Measurements from ENCODE around the gene TCAP.

DNA sequence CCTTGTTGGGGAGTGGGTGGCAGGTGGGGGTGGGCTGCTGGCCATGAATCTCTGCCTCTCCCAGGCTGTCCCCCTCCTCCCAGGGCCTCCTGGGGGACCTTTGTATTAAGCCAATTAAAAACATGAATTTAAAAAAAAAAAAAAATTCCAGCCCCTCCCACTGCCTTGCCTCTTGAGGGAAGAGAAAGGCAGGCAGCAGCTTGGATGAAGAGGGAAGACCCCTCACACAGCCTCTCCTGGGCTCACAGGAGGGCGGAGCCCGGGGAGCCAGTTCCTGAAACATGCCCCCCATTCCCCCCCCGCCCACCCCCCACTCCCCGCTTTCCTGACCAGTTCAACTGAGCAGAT lies 1.8 kb upstream of the TCAP start:
- TF ChIP-seq, protein P1, sequence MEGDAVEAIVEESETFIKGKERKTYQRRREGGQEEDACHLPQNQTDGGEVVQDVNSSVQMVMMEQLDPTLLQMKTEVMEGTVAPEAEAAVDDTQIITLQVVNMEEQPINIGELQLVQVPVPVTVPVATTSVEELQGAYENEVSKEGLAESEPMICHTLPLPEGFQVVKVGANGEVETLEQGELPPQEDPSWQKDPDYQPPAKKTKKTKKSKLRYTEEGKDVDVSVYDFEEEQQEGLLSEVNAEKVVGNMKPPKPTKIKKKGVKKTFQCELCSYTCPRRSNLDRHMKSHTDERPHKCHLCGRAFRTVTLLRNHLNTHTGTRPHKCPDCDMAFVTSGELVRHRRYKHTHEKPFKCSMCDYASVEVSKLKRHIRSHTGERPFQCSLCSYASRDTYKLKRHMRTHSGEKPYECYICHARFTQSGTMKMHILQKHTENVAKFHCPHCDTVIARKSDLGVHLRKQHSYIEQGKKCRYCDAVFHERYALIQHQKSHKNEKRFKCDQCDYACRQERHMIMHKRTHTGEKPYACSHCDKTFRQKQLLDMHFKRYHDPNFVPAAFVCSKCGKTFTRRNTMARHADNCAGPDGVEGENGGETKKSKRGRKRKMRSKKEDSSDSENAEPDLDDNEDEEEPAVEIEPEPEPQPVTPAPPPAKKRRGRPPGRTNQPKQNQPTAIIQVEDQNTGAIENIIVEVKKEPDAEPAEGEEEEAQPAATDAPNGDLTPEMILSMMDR (IDR thresholded peaks at IDR 0.05; ENCODE audit: poor library complexity, severe bottlenecking): no peak
- TF ChIP-seq POLR2AphosphoS5 (IDR thresholded peaks at IDR 0.05) (no peak), EZH2 (IDR thresholded peaks at IDR 0.05; ENCODE audit: borderline replicate concordance, insufficient read depth, low read length, poor library complexity, severe bottlenecking) (no peak), TAF1 (IDR thresholded peaks at IDR 0.05; ENCODE audit: low read depth) (no peak), MXI1 (conservative IDR thresholded peaks at IDR 0.05; ENCODE audit: poor library complexity, severe bottlenecking) (no peak), SMC3 (conservative IDR thresholded peaks at IDR 0.05; ENCODE audit: poor library complexity) (no peak)
- TF ChIP-seq, protein P2, sequence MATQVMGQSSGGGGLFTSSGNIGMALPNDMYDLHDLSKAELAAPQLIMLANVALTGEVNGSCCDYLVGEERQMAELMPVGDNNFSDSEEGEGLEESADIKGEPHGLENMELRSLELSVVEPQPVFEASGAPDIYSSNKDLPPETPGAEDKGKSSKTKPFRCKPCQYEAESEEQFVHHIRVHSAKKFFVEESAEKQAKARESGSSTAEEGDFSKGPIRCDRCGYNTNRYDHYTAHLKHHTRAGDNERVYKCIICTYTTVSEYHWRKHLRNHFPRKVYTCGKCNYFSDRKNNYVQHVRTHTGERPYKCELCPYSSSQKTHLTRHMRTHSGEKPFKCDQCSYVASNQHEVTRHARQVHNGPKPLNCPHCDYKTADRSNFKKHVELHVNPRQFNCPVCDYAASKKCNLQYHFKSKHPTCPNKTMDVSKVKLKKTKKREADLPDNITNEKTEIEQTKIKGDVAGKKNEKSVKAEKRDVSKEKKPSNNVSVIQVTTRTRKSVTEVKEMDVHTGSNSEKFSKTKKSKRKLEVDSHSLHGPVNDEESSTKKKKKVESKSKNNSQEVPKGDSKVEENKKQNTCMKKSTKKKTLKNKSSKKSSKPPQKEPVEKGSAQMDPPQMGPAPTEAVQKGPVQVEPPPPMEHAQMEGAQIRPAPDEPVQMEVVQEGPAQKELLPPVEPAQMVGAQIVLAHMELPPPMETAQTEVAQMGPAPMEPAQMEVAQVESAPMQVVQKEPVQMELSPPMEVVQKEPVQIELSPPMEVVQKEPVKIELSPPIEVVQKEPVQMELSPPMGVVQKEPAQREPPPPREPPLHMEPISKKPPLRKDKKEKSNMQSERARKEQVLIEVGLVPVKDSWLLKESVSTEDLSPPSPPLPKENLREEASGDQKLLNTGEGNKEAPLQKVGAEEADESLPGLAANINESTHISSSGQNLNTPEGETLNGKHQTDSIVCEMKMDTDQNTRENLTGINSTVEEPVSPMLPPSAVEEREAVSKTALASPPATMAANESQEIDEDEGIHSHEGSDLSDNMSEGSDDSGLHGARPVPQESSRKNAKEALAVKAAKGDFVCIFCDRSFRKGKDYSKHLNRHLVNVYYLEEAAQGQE (IDR thresholded peaks at IDR 0.05; ENCODE audit: borderline replicate concordance): no peak

Measured in neural cell (in vitro differentiated cells).